ENCODE data around the gene HCN1. TPM values are rescaled to one million over a fixed set of nuclear protein-coding genes. Genes with fewer than 3 reads are reported as not detected.

HCN1 gene
- total and polyA plus RNA-seq, 10 donors: not detected

GRCh38 chr5:45694255-45694814 lies 1.8 kb downstream of the HCN1 start:
- Histone ChIP-seq H3K27me3 (replicated peaks in 1 of 7) (peaks cover 0 to 50% (median 18%) of the 10 kb centered on the region in 7 donors), H3K27ac (no peak overlapping the region), H3K4me3 (no peak overlapping the region), H3K9me3 (peaks cover 0 to 17% (median 0%) of the 10 kb centered on the region in 8 donors), H3K36me3 (no peaks in the 10 kb centered on the region), H3K4me1 (peaks cover 0 to 11% (median 7%) of the 10 kb centered on the region in 6 donors)
- TF ChIP-seq POLR2AphosphoS5 (IDR thresholded peaks at IDR 0.05) (no peak), POLR2A (IDR thresholded peaks at IDR 0.05) (no peak), CTCF (IDR thresholded peaks at IDR 0.05 in 8 of 11, conservative IDR thresholded peaks at IDR 0.05 in 3 of 11) (no peak)
- DNase-seq: no peak
- WGBS, 5 donors: 24 to 32% (median 26%) methylated on average over 14 of the region's 14 CpGs
- intact Hi-C loops (cut with DNase I; ENCODE audit: low total_unique reads): no loop called here

GRCh38 chr5:45692481-45692880 lies 3.7 kb downstream of the HCN1 start:
- Histone ChIP-seq H3K9me3 (peaks cover 0 to 17% (median 0%) of the 10 kb centered on the region in 8 donors), H3K27me3 (replicated peaks in 1 of 7) (peaks cover 0 to 46% (median 18%) of the 10 kb centered on the region in 7 donors), H3K27ac (no peak overlapping the region), H3K36me3 (no peaks in the 10 kb centered on the region), H3K4me3 (no peak overlapping the region), H3K4me1 (peaks cover 0 to 11% (median 7%) of the 10 kb centered on the region in 6 donors)
- intact Hi-C loops (cut with DNase I; ENCODE audit: low total_unique reads): no loop called here
- 66 to 76% (median 70%) methylated on average over 3 of the region's 3 CpGs for WGBS, 5 donors
- TF ChIP-seq POLR2A (IDR thresholded peaks at IDR 0.05) (no peak), POLR2AphosphoS5 (IDR thresholded peaks at IDR 0.05) (no peak), CTCF (IDR thresholded peaks at IDR 0.05 in 8 of 11, conservative IDR thresholded peaks at IDR 0.05 in 3 of 11) (no peak)
- no peak for DNase-seq

GRCh38 chr5:45691656-45692055 lies 4.5 kb downstream of the HCN1 start:
- WGBS, 5 donors: 66 to 75% (median 73%) methylated on average over 4 of the region's 4 CpGs

More at GRCh38 chr5:45691656-45692055, 4.5 kb downstream of the HCN1 start:
- peaks cover 0 to 38% (median 13%) of the 10 kb centered on the region in 7 donors for H3K27me3 ChIP-seq (replicated peaks in 1 of 7)
- H3K9me3 ChIP-seq: peaks cover 0 to 17% (median 0%) of the 10 kb centered on the region in 8 donors
- no peaks in the 10 kb centered on the region for H3K36me3 ChIP-seq
- no peak overlapping the region for H3K27ac ChIP-seq
- H3K4me3 ChIP-seq: no peak overlapping the region
- TF ChIP-seq CTCF (IDR thresholded peaks at IDR 0.05 in 8 of 11, conservative IDR thresholded peaks at IDR 0.05 in 3 of 11): no peak
- no peak for TF ChIP-seq POLR2AphosphoS5 (IDR thresholded peaks at IDR 0.05)
- TF ChIP-seq POLR2A (IDR thresholded peaks at IDR 0.05): no peak
- DNase-seq: no peak
- peaks cover 0 to 11% (median 7%) of the 10 kb centered on the region in 6 donors for H3K4me1 ChIP-seq
- intact Hi-C loops (cut with DNase I; ENCODE audit: low total_unique reads): no loop called here
